Measurements from ENCODE around the gene ZKSCAN5. TPM values are rescaled to one million over a fixed set of nuclear protein-coding genes. Genes with fewer than 3 reads are reported as not detected.

The ZKSCAN5 gene
- total and polyA plus RNA-seq, 2 donors (not counting 1 experiment from before 2014, with no cell fraction given) = 3.1 to 10.9 TPM

- peak within 1 kb of the TSS; percentile 96 for H3K4me2 ChIP-seq (replicated peaks; ENCODE audit: low read depth, low read length, poor library complexity, severe bottlenecking)
- ATAC-seq (ENCODE audit: low read depth) (peak; percentile 80), DNase-seq (peak; percentile 94)
- peak within 1 kb of the TSS; percentile 91 to 98 for H3K27ac ChIP-seq (ENCODE audit: low read length in 2 of 2)
- intact Hi-C loops (cut with micrococcal nuclease) = loop anchor here (1.0 to 10.0 kb wide), 6 partner anchors 22 to 360 kb away; partner anchors contain the start of genes ARPC1B, TRIM4, ZNF789 and ZSCAN25
- Mint-ChIP-seq H3K27ac (peak within 1 kb of the TSS; percentile 98), H3K4me1 (peaks cover 42% of the 10 kb centered on the region), H3K27me3 (no peaks in the 10 kb centered on the region), H3K9me3 (ENCODE audit: insufficient read depth) (no peaks in the 10 kb centered on the region), H3K4me3 (peak within 1 kb of the TSS; percentile 98)
- peak within 1 kb of the TSS; percentile 97 for H2AFZ ChIP-seq (ENCODE audit: insufficient read depth, low read depth, low read length, poor library complexity, severe bottlenecking)
- peaks cover 19 to 43% of the 10 kb centered on the region in 2 experiments for H3K36me3 ChIP-seq (replicated peaks in 1 of 2; ENCODE audit: control extremely low read depth in 1 of 2, control insufficient read depth in 1 of 2, extremely low read depth in 1 of 2, insufficient read depth in 2 of 2, low read length in 1 of 2)
- peak within 1 kb of the TSS; percentile 77 to 97 (median 92) for H3K4me3 ChIP-seq (ENCODE audit: control extremely low read depth in 1 of 5, extremely low read depth in 1 of 5, insufficient read depth in 1 of 5, low read depth in 2 of 5, low read length in 4 of 5)
- WGBS (ENCODE audit: insufficient coverage) = under 1% methylated on average over 70 of the region's 73 CpGs
- peaks cover 25% of the 10 kb centered on the region for H4K20me1 ChIP-seq (ENCODE audit: control insufficient read depth, insufficient read depth, low read length, poor library complexity, severe bottlenecking)
- POLR2A ChIA-PET = interaction anchor here (0.6 to 2.8 kb wide), 14 partner anchors 8 to 870 kb away, joined by 3 to 33 read pairs (median 6); partner anchors contain the start of genes ARPC1A, BUD31, CPSF4 and PDAP1
- CTCF ChIA-PET = interaction anchor here (0.6 to 1.3 kb wide), 3 partner anchors 21 to 737 kb away, joined by 3 to 4 read pairs (median 3); partner anchors contain the start of gene ZNF394
- H3K79me2 ChIP-seq (ENCODE audit: control insufficient read depth, insufficient read depth, low read length) = peaks cover 80% of the 10 kb centered on the region
- TF ChIP-seq EZH2 (IDR thresholded peaks at IDR 0.05; ENCODE audit: borderline replicate concordance, insufficient read depth, low read depth, low read length, poor library complexity, severe bottlenecking) = no peak
- TF ChIP-seq CTCF (IDR thresholded peaks at IDR 0.05) = no peak
- H3K9ac ChIP-seq (ENCODE audit: low read length) = peak within 1 kb of the TSS; percentile 92
- H3K27me3 ChIP-seq (replicated peaks in 1 of 4; ENCODE audit: control extremely low read depth in 1 of 4, control insufficient read depth in 3 of 4, insufficient read depth in 4 of 4, low read length in 3 of 4) = no peaks in the 10 kb centered on the region
- no peaks in the 10 kb centered on the region for H3K9me3 ChIP-seq (ENCODE audit: control extremely low read depth in 1 of 3, control insufficient read depth in 2 of 3, insufficient read depth in 1 of 3, low read length in 2 of 3)
- H3K4me1 ChIP-seq (ENCODE audit: control insufficient read depth in 2 of 2, insufficient read depth in 2 of 2, low read length in 2 of 2) = peaks cover 19 to 25% of the 10 kb centered on the region in 2 donors
Observed at GRCh38 chr7:99558306-99559174, 54.1 kb downstream of the ZKSCAN5 start, which contains the start of gene ZNF655. ZNF655 (plus strand) TSS chr7:99558642; CDS start chr7:99560560, 1,918 bp downstream.

All from B cell (primary cell).